H9 (cell line): ENCODE results near the gene USP36. TPM values are rescaled to one million over a fixed set of nuclear protein-coding genes. Genes with fewer than 3 reads are reported as not detected.

ENCODE experiments used
- DNase-seq: peaks from one replicate; pipeline ENCODE4 v3.0.0-alpha.2; 2017
- H2AFZ ChIP-seq: one replicate; pipeline ENCODE4 v1.6.1; 2013; ENCODE audit warnings: mild to moderate bottlenecking, low read length, control low read depth, moderate library complexity
- H2AK5ac ChIP-seq: 2 replicates; pipeline ENCODE4 v1.6.1; 2013; ENCODE audit warnings: low read length, control low read depth, mixed read lengths; ENCODE audit not compliant: insufficient read length
- H2BK120ac ChIP-seq: one replicate; pipeline ENCODE4 v1.6.1; 2013; ENCODE audit warnings: low read depth, mild to moderate bottlenecking, low read length, control low read depth, inconsistent platforms; ENCODE audit not compliant: poor library complexity, severe bottlenecking
- H2BK12ac ChIP-seq: 2 replicates; pipeline ENCODE4 v1.6.1; 2013; ENCODE audit warnings: low read length, control low read depth, mixed read lengths, low read depth; ENCODE audit not compliant: insufficient read length
- H2BK15ac ChIP-seq: 2 replicates; pipeline ENCODE4 v1.6.1; 2013; ENCODE audit warnings: low read depth, low read length, control low read depth
- H2BK20ac ChIP-seq: one replicate; pipeline ENCODE4 v1.6.1; 2013; ENCODE audit warnings: low read depth, mild to moderate bottlenecking, low read length, control low read depth, inconsistent platforms; ENCODE audit not compliant: poor library complexity, severe bottlenecking
- H2BK5ac ChIP-seq: 2 replicates; pipeline ENCODE4 v1.6.1; 2013; ENCODE audit warnings: low read length, control low read depth, mixed read lengths; ENCODE audit not compliant: insufficient read length
- H3K14ac ChIP-seq: 2 replicates; pipeline ENCODE4 v1.6.1; 2013; ENCODE audit warnings: low read length, control low read depth; ENCODE audit not compliant: insufficient read depth
- H3K18ac ChIP-seq: 2 replicates; pipeline ENCODE4 v1.6.1; 2013; ENCODE audit warnings: low read depth, mild to moderate bottlenecking, mixed read lengths, low read length, control low read depth; ENCODE audit not compliant: insufficient read length
- H3K23ac ChIP-seq: 2 replicates; pipeline ENCODE4 v1.6.1; 2013; ENCODE audit warnings: low read length, control low read depth, mixed read lengths, low read depth; ENCODE audit not compliant: insufficient read length
- H3K23me2 ChIP-seq: 2 replicates; pipeline ENCODE4 v1.6.1; 2013; ENCODE audit warnings: low read depth, mild to moderate bottlenecking, mixed read lengths, low read length, control low read depth; ENCODE audit not compliant: insufficient read length, poor library complexity, severe bottlenecking
- H3K27ac ChIP-seq: 2 replicates; pipeline ENCODE4 v1.5.1; 2013; ENCODE audit warnings: low read length, control low read depth, mixed read lengths, low read depth; ENCODE audit not compliant: insufficient read length
- H3K27me3 ChIP-seq: 2 replicates; pipeline ENCODE4 v1.6.1; 2013; ENCODE audit warnings: low read length, control low read depth, inconsistent platforms; ENCODE audit not compliant: insufficient read depth
- H3K4ac ChIP-seq: 2 replicates; pipeline ENCODE4 v1.6.1; 2013; ENCODE audit warnings: low read depth, mild to moderate bottlenecking, control low read depth, inconsistent platforms, low read length, moderate library complexity
- H3K4me1 ChIP-seq: 2 replicates; pipeline ENCODE4 v1.6.1; 2013; ENCODE audit warnings: low read length, control low read depth, inconsistent platforms; ENCODE audit not compliant: insufficient read depth
- H3K4me2 ChIP-seq: 2 replicates; pipeline ENCODE4 v1.6.1; 2013; ENCODE audit warnings: low read length, control low read depth, mixed read lengths; ENCODE audit not compliant: insufficient read length, insufficient read depth
- H3K56ac ChIP-seq: 2 replicates; pipeline ENCODE4 v1.6.1; 2013; ENCODE audit warnings: low read depth, mild to moderate bottlenecking, mixed read lengths, low read length, control low read depth; ENCODE audit not compliant: insufficient read length
- H3K79me1 ChIP-seq: 2 replicates; pipeline ENCODE4 v1.6.1; 2013; ENCODE audit warnings: low read depth, mild to moderate bottlenecking, moderate library complexity, low read length, control low read depth, inconsistent platforms; ENCODE audit not compliant: insufficient read depth, poor library complexity, severe bottlenecking
- H3K79me2 ChIP-seq: 2 replicates; pipeline ENCODE4 v1.6.1; 2013; ENCODE audit warnings: low read length, control low read depth, inconsistent platforms; ENCODE audit not compliant: insufficient read depth
- H3K9ac ChIP-seq: 2 replicates; pipeline ENCODE4 v1.6.1; 2013; ENCODE audit warnings: low read length, control low read depth, mixed read lengths; ENCODE audit not compliant: insufficient read length; ENCODE audit errors: extremely low read depth
- H3K9me3 ChIP-seq: one replicate; pipeline ENCODE4 v1.6.1; 2013; ENCODE audit warnings: low read depth, low read length, inconsistent platforms; ENCODE audit not compliant: control insufficient read depth
- H3T11ph ChIP-seq: one replicate; pipeline ENCODE4 v1.6.1; 2013; ENCODE audit warnings: mild to moderate bottlenecking, low read length, control low read depth, inconsistent platforms
- H4K20me1 ChIP-seq: one replicate; pipeline ENCODE4 v1.6.1; 2013; ENCODE audit not compliant: control insufficient read depth, insufficient read length, insufficient read depth
- H4K5ac ChIP-seq: 2 replicates; pipeline ENCODE4 v1.6.1; 2013; ENCODE audit warnings: low read depth, mild to moderate bottlenecking, mixed read lengths, low read length, control low read depth; ENCODE audit not compliant: insufficient read length
- H4K8ac ChIP-seq: replicated peaks from 2 replicates; pipeline ENCODE4 v1.6.1; 2013; ENCODE audit warnings: low read length, control low read depth, mixed read lengths, low read depth; ENCODE audit not compliant: insufficient read length
- H4K91ac ChIP-seq: 2 replicates; pipeline ENCODE4 v1.6.1; 2013; ENCODE audit warnings: low read depth, mild to moderate bottlenecking, moderate library complexity, mixed read lengths, low read length, control low read depth; ENCODE audit not compliant: insufficient read length
- H3K27ac Mint-ChIP-seq, 3 experiments: 2 replicates in 2 of 3; 3 replicates in 1 of 3; pipeline ENCODE4 v1.8.0; 2020 to 2021; ENCODE audit warnings: mixed read lengths in 3 of 3, mild to moderate bottlenecking in 1 of 3, moderate library complexity in 1 of 3
- H3K27me3 Mint-ChIP-seq: 2 replicates; pipeline ENCODE4 v1.8.0; 2021; ENCODE audit warnings: low read depth, mild to moderate bottlenecking, moderate library complexity, mixed read lengths
- H3K36me3 Mint-ChIP-seq, 3 experiments: 2 replicates in 2 of 3; 3 replicates in 1 of 3; pipeline ENCODE4 v1.8.0; 2020 to 2021; ENCODE audit warnings: low read depth in 3 of 3, mixed read lengths in 3 of 3; ENCODE audit not compliant: insufficient read depth in 1 of 3
- H3K4me1 Mint-ChIP-seq, 2 experiments: 2 replicates each; pipeline ENCODE4 v1.8.0; 2020; ENCODE audit warnings: mixed read lengths in 2 of 2
- H3K4me3 Mint-ChIP-seq, 2 experiments: 2 replicates in 1 of 2; 3 replicates in 1 of 2; pipeline ENCODE4 v1.8.0; 2020 to 2021; ENCODE audit warnings: mild to moderate bottlenecking in 2 of 2, mixed read lengths in 2 of 2, moderate library complexity in 1 of 2
- H3K9me3 Mint-ChIP-seq, 2 experiments: 2 replicates in 1 of 2; 3 replicates in 1 of 2; pipeline ENCODE4 v1.8.0; 2020; ENCODE audit warnings: mild to moderate bottlenecking in 2 of 2, mixed read lengths in 2 of 2, moderate library complexity in 1 of 2
- CTCF ChIP-seq: fragments of 200-600 bp; sonication (generic); conservative IDR thresholded peaks from 3 replicates; pipeline ENCODE4 v1.8.0; 2021; ENCODE audit warnings: antibody characterized with exemption, mild to moderate bottlenecking
- WGBS: extraction: QIAGEN DNeasy Blood & Tissue Kit; methylation state at CpG from one replicate; pipeline ENCODE4 v1.1.7; 2013; ENCODE audit warnings: missing lambda C conversion rate, low lambda C conversion rate, mixed read lengths; ENCODE audit not compliant: insufficient read length; ENCODE audit errors: extremely low coverage; 5-methylcytosine and 5-hydroxymethylcytosine counted together
- total RNA-seq: library from RNA; stranded (reverse); gene quantifications from 2 replicates; pipeline ENCODE4 v1.2.1, GENCODE V29; 2021

Gene USP36
- total RNA-seq, 1 experiment from 2014 or later = 106 TPM

GRCh38 chr17:78888941-78889518 is 48.4 kb upstream of the USP36 start:
- H3K18ac ChIP-seq = no peak overlapping the region
- no peak overlapping the region for H3K4me2 ChIP-seq
- no peak overlapping the region for H3K4me3 Mint-ChIP-seq
- no peak overlapping the region for H3K4ac ChIP-seq
- H3K79me2 ChIP-seq = no peaks in the 10 kb centered on the region
- H2AFZ ChIP-seq = no peak overlapping the region
- no peaks in the 10 kb centered on the region for H3K9me3 Mint-ChIP-seq
- H3K27me3 Mint-ChIP-seq = no peaks in the 10 kb centered on the region; the same call in 1 of the 2 replicates
- no peak overlapping the region for H3K23ac ChIP-seq
- TF ChIP-seq CTCF = no peak
- WGBS = no CpG with 5 or more reads among the region's 10 CpGs
- H2AK5ac ChIP-seq = no peak overlapping the region
- H3K14ac ChIP-seq = no peak overlapping the region
- H2BK5ac ChIP-seq = no peak overlapping the region
- H2BK120ac ChIP-seq = no peak overlapping the region
- no peaks in the 10 kb centered on the region for H3K79me1 ChIP-seq
- no peaks in the 10 kb centered on the region for H3K4me1 ChIP-seq
- no peak overlapping the region for H3K9ac ChIP-seq
- no peak overlapping the region; a peak in 1 of 7 replicates for H3K27ac Mint-ChIP-seq
- H2BK12ac ChIP-seq = no peak overlapping the region
- no peak overlapping the region for H4K91ac ChIP-seq
- peaks cover 6 to 15% of the 10 kb centered on the region in 2 experiments for H3K4me1 Mint-ChIP-seq
- no peak overlapping the region for H4K5ac ChIP-seq
- no peak overlapping the region for H2BK15ac ChIP-seq
- no peak overlapping the region for H4K8ac ChIP-seq
- H4K20me1 ChIP-seq = no peaks in the 10 kb centered on the region
- H3K27me3 ChIP-seq = no peaks in the 10 kb centered on the region
- no peak overlapping the region for H3K27ac ChIP-seq
- DNase-seq = no peak
- H3T11ph ChIP-seq = no peak overlapping the region
- no peaks in the 10 kb centered on the region for H3K9me3 ChIP-seq
- no peaks in the 10 kb centered on the region for H3K23me2 ChIP-seq
- H3K56ac ChIP-seq = no peak overlapping the region
- H3K36me3 Mint-ChIP-seq = peaks cover 0 to 6% (median 0%) of the 10 kb centered on the region in 3 experiments; a peak in 3 of 7 replicates
- H2BK20ac ChIP-seq = no peak overlapping the region
